CD4-positive, alpha-beta T cell treated with Interleukin-4 for 4 hours (primary cell): ENCODE data around the gene RELN.

Experiments used
- DNase-seq: peaks from one replicate; pipeline ENCODE4 v3.0.0-alpha.2; 2020

RELN gene

GRCh38 chr7:103711413-103711812 lies 278.0 kb downstream of the RELN start:
- no peak for DNase-seq

- no peak for DNase-seq
Measured at GRCh38 chr7:103710247-103710646, 279.2 kb downstream of the RELN start.

- no peak for DNase-seq
Measured at GRCh38 chr7:103706805-103707204, 282.7 kb downstream of the RELN start.

- DNase-seq, result no peak
Measured at GRCh38 chr7:103705542-103705941, 283.9 kb downstream of the RELN start.

- DNase-seq, result no peak
Measured at GRCh38 chr7:103704701-103705100, 284.8 kb downstream of the RELN start.

- DNase-seq, result no peak
Measured at GRCh38 chr7:103702982-103703381, 286.5 kb downstream of the RELN start.

- DNase-seq, result no peak
Measured at GRCh38 chr7:103702454-103702853, 287.0 kb downstream of the RELN start.

- no peak for DNase-seq
Measured at GRCh38 chr7:103699032-103699431, 290.4 kb downstream of the RELN start.

GRCh38 chr7:103698064-103698463 lies 291.4 kb downstream of the RELN start:
- DNase-seq, result no peak

- DNase-seq, result no peak
Measured at GRCh38 chr7:103695521-103695920, 293.9 kb downstream of the RELN start.

GRCh38 chr7:103694304-103694703 lies 295.2 kb downstream of the RELN start:
- DNase-seq, result no peak

- no peak for DNase-seq
Measured at GRCh38 chr7:103691291-103691690, 298.2 kb downstream of the RELN start.

GRCh38 chr7:103690242-103690974 lies 299.1 kb downstream of the RELN start:
- DNase-seq, result no peak

GRCh38 chr7:103689255-103689654 lies 300.2 kb downstream of the RELN start:
- DNase-seq, result no peak

GRCh38 chr7:103687951-103688350 lies 301.5 kb downstream of the RELN start:
- no peak for DNase-seq

GRCh38 chr7:103687272-103687671 lies 302.2 kb downstream of the RELN start:
- no peak for DNase-seq

GRCh38 chr7:103686763-103687162 lies 302.7 kb downstream of the RELN start:
- DNase-seq, result no peak

GRCh38 chr7:103686064-103686463 lies 303.4 kb downstream of the RELN start:
- no peak for DNase-seq

GRCh38 chr7:103685646-103686045 lies 303.8 kb downstream of the RELN start:
- no peak for DNase-seq

- no peak for DNase-seq
Measured at GRCh38 chr7:103683348-103683747, 306.1 kb downstream of the RELN start.

- no peak for DNase-seq
Measured at GRCh38 chr7:103680161-103681144, 309.0 kb downstream of the RELN start.

- DNase-seq, result no peak
Measured at GRCh38 chr7:103679151-103680132, 310.0 kb downstream of the RELN start.
